Measurements from ENCODE around the gene KRT26.

Gene KRT26

GRCh38 chr17:40795019-40795667 lies 23.1 kb upstream of the KRT26 start:
- TF ChIP-seq, protein P1, sequence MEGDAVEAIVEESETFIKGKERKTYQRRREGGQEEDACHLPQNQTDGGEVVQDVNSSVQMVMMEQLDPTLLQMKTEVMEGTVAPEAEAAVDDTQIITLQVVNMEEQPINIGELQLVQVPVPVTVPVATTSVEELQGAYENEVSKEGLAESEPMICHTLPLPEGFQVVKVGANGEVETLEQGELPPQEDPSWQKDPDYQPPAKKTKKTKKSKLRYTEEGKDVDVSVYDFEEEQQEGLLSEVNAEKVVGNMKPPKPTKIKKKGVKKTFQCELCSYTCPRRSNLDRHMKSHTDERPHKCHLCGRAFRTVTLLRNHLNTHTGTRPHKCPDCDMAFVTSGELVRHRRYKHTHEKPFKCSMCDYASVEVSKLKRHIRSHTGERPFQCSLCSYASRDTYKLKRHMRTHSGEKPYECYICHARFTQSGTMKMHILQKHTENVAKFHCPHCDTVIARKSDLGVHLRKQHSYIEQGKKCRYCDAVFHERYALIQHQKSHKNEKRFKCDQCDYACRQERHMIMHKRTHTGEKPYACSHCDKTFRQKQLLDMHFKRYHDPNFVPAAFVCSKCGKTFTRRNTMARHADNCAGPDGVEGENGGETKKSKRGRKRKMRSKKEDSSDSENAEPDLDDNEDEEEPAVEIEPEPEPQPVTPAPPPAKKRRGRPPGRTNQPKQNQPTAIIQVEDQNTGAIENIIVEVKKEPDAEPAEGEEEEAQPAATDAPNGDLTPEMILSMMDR (IDR thresholded peaks at IDR 0.05), result no peak
- Histone ChIP-seq H3K27ac (no peak overlapping the region), H3K4me3 (no peak overlapping the region)
- DNase-seq (ENCODE audit: low spot score), result no peak

DNA sequence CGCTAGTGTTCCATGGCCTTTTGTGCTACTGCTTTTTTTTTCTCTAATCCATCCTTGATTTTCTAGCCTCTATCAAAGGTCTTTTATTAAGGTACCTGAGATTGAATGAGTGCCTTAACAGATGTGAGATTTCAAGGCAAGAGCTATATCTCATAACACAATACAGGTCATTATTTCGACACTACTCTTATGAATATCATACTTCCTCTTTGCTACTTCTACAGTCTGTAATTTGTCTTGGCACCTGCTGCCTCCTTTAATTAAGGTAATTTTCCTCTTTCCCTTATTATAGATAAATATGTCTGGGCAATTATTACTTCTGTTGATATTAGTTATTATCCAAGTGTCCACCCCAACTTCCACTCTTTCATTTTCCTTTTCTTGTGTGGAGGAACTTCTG lies 22.5 kb upstream of the KRT26 start:
- H3K4me3 ChIP-seq, result no peak overlapping the region
- DNase-seq (ENCODE audit: low spot score), result no peak
- TF ChIP-seq, protein P1 (IDR thresholded peaks at IDR 0.05), result no peak
- H3K27ac ChIP-seq, result no peak overlapping the region

- Histone ChIP-seq H3K27ac (no peak overlapping the region), H3K4me3 (no peak overlapping the region)
- no peak for DNase-seq (ENCODE audit: low spot score)
- TF ChIP-seq, protein P1 (IDR thresholded peaks at IDR 0.05), result no peak
Measured at GRCh38 chr17:40793832-40794231, 21.8 kb upstream of the KRT26 start.

GRCh38 chr17:40791787-40792436 lies 19.9 kb upstream of the KRT26 start:
- TF ChIP-seq, protein P1 (IDR thresholded peaks at IDR 0.05), result no peak
- Histone ChIP-seq H3K4me3 (no peak overlapping the region), H3K27ac (no peak overlapping the region)
- DNase-seq (ENCODE audit: low spot score), result no peak

GRCh38 chr17:40791111-40791510 lies 19.1 kb upstream of the KRT26 start:
- no peak for DNase-seq (ENCODE audit: low spot score)
- TF ChIP-seq, protein P1 (IDR thresholded peaks at IDR 0.05), result no peak
- Histone ChIP-seq H3K4me3 (no peak overlapping the region), H3K27ac (no peak overlapping the region)

GRCh38 chr17:40782450-40782849 lies 10.4 kb upstream of the KRT26 start, which contains the start of gene KRT27:
Gene KRT27 (minus strand): TSS chr17:40782550. CDS start chr17:40782493, 57 bp downstream.
- Histone ChIP-seq H3K27ac (no peak within 1 kb of the TSS), H3K4me3 (no peak within 1 kb of the TSS)
- no peak for DNase-seq (ENCODE audit: low spot score)
- TF ChIP-seq, protein P1 (IDR thresholded peaks at IDR 0.05), result no peak
